Left forelimb (tissue), 1 donor: ENCODE data around the gene ERN2.

ENCODE experiments used
- DNase-seq: peaks from one replicate; pipeline ENCODE4 v3.0.0-alpha.2; 2018; ENCODE audit warnings: low spot score

The ERN2 gene

DNA sequence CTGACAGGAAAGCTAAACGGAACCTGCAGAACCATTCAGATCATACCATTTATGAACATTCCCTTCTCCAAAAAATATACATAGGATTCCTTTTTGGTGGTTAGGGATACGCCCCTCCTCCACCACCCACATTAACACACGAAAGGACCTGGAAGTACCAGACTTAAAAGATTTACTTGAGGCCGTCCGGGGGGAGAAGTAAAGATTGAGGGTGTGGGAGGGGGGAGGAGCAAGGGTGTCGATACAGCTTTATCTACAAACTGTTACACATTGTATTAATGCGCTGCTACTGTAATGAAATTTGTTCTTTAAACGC is 72.4 kb downstream of the ERN2 start:
- no peak for DNase-seq
